Esophagus muscularis mucosa (tissue), 2 donors: ENCODE results near the gene FILIP1L.

Source experiments
- POLR2A ChIP-seq: fragments of 450-650 bp; IDR thresholded peaks from one replicate; pipeline ENCODE4 v1.6.1; 2017; ENCODE audit warnings: antibody characterized with exemption, moderate library complexity, mild to moderate bottlenecking, low read depth
- POLR2AphosphoS5 ChIP-seq, 2 donors: sonication (generic); formaldehyde crosslinking; IDR thresholded peaks; one replicate each; pipeline ENCODE4 v1.6.1; 2017; ENCODE audit warnings: antibody characterized with exemption in 2 of 2

GRCh38 chr3:99852851-99853250 lies 261.4 kb downstream of the FILIP1L start:
- TF ChIP-seq POLR2A (no peak), POLR2AphosphoS5 (IDR thresholded peaks at IDR 0.05) (no peak)
